IMR-90 (cell line): ENCODE data around the gene IP6K2. TPM values are rescaled to one million over a fixed set of nuclear protein-coding genes. Genes with fewer than 3 reads are reported as not detected.

Experiments
- ATAC-seq: fragments of 200-7000 bp; cut with Tn5 transposase; 2 replicates; pipeline ENCODE4 v1.9.1; 2020; ENCODE audit warnings: low read depth, mild to moderate bottlenecking, moderate library complexity
- BruUV-seq: library from RNA; stranded (reverse); fragments of 400-500 nt; replicated peaks from 2 replicates; lab custom pipeline; 2021; lab: Mats Ljungman, UMichigan
- CTCF ChIA-PET: fragments of 300-600 bp; formaldehyde crosslinking; extraction: SDS; loops from one replicate; lab custom pipeline; 2021; ENCODE audit warnings: antibody characterized with exemption; lab: Yijun Ruan, JAX
- POLR2A ChIA-PET: fragments of 300-600 bp; sonication (Branson Sonifier 250); formaldehyde crosslinking; loops from one replicate; lab custom pipeline; 2022; ENCODE audit warnings: antibody characterized with exemption; ENCODE audit not compliant: unreplicated experiment; lab: Charles Lee
- DNase-seq: peaks from one replicate; pipeline ENCODE4 v3.0.0; 2013
- H2AFZ ChIP-seq: replicated peaks from 2 replicates; pipeline ENCODE3; 2013; ENCODE audit warnings: low read length, mild to moderate bottlenecking; ENCODE audit not compliant: poor library complexity
- H2AK5ac ChIP-seq: 2 replicates; pipeline ENCODE4 v1.6.1; 2013; ENCODE audit warnings: low read depth, low read length, inconsistent platforms
- H2AK9ac ChIP-seq: replicated peaks from 2 replicates; pipeline ENCODE3; 2013; ENCODE audit warnings: mild to moderate bottlenecking, low read depth, low read length, moderate library complexity; ENCODE audit not compliant: poor library complexity
- H2BK120ac ChIP-seq: 2 replicates; pipeline ENCODE4 v1.6.1; 2013; ENCODE audit warnings: low read depth, low read length, inconsistent platforms
- H2BK15ac ChIP-seq: 3 replicates; pipeline ENCODE4 v1.6.1; 2013; ENCODE audit warnings: low read depth, low read length, inconsistent platforms
- H2BK20ac ChIP-seq: 2 replicates; pipeline ENCODE4 v1.6.1; 2013; ENCODE audit warnings: low read depth, mild to moderate bottlenecking, inconsistent platforms, low read length, moderate library complexity
- H2BK5ac ChIP-seq: 2 replicates; pipeline ENCODE4 v1.6.1; 2013; ENCODE audit warnings: mild to moderate bottlenecking, low read depth, low read length, inconsistent platforms; ENCODE audit not compliant: poor library complexity, severe bottlenecking
- H3K14ac ChIP-seq: replicated peaks from 2 replicates; pipeline ENCODE4 v1.6.1; 2013; ENCODE audit warnings: low read depth, low read length, inconsistent platforms
- H3K18ac ChIP-seq: 2 replicates; pipeline ENCODE4 v1.6.1; 2013; ENCODE audit warnings: low read depth, low read length, control low read depth
- H3K23ac ChIP-seq: 2 replicates; pipeline ENCODE4 v1.6.1; 2013; ENCODE audit warnings: low read depth, low read length, inconsistent platforms
- H3K27ac ChIP-seq: 2 replicates; pipeline ENCODE4 v1.5.1; 2013; ENCODE audit warnings: mild to moderate bottlenecking, control low read depth, low read length; ENCODE audit not compliant: insufficient read depth
- H3K27me3 ChIP-seq: 2 replicates; pipeline ENCODE4 v1.6.1; 2013; ENCODE audit warnings: low read length; ENCODE audit not compliant: control insufficient read depth, insufficient read depth
- H3K36me3 ChIP-seq: 2 replicates; pipeline ENCODE4 v1.6.1; 2013; ENCODE audit warnings: low read length, mixed read lengths; ENCODE audit not compliant: control insufficient read depth, insufficient read depth
- H3K4ac ChIP-seq: 2 replicates; pipeline ENCODE4 v1.6.1; 2013; ENCODE audit warnings: low read depth, low read length, inconsistent platforms
- H3K4me1 ChIP-seq: 2 replicates; pipeline ENCODE4 v1.6.1; 2013; ENCODE audit warnings: low read length, mixed read lengths; ENCODE audit not compliant: control insufficient read depth, insufficient read depth
- H3K4me2 ChIP-seq: 2 replicates; pipeline ENCODE4 v1.6.1; 2013; ENCODE audit warnings: low read depth, mild to moderate bottlenecking, control low read depth, low read length, moderate library complexity
- H3K4me3 ChIP-seq: 2 replicates; pipeline ENCODE4 v1.5.1; 2013; ENCODE audit warnings: low read depth, mild to moderate bottlenecking, control low read depth, low read length, moderate library complexity; ENCODE audit not compliant: insufficient read depth
- H3K56ac ChIP-seq: 2 replicates; pipeline ENCODE4 v1.6.1; 2013; ENCODE audit warnings: low read length, inconsistent platforms; ENCODE audit not compliant: insufficient read depth; ENCODE audit errors: extremely low read depth
- H3K79me1 ChIP-seq, 2 experiments: 2 replicates each; pipeline ENCODE4 v1.6.1; 2013; ENCODE audit warnings: low read length in 2 of 2, inconsistent platforms in 1 of 2, low read depth in 1 of 2
- H3K9ac ChIP-seq: 2 replicates; pipeline ENCODE4 v1.6.1; 2013; ENCODE audit warnings: low read depth, low read length, control low read depth
- H3K9me1 ChIP-seq: 2 replicates; pipeline ENCODE4 v1.6.1; 2013; ENCODE audit warnings: low read length, inconsistent platforms; ENCODE audit not compliant: insufficient read depth
- H3K9me3 ChIP-seq: 2 replicates; pipeline ENCODE4 v1.6.1; 2013; ENCODE audit warnings: low read length; ENCODE audit not compliant: control insufficient read depth, insufficient read depth
- H4K20me1 ChIP-seq: 2 replicates; pipeline ENCODE4 v1.6.1; 2013; ENCODE audit warnings: low read length, inconsistent platforms; ENCODE audit not compliant: insufficient read depth
- H4K5ac ChIP-seq: 2 replicates; pipeline ENCODE4 v1.6.1; 2013; ENCODE audit warnings: mild to moderate bottlenecking, low read depth, low read length, control low read depth
- H4K8ac ChIP-seq, 2 experiments: 2 replicates each; pipeline ENCODE4 v1.6.1; 2013; ENCODE audit warnings: low read depth in 2 of 2, low read length in 2 of 2, control low read depth in 1 of 2, inconsistent platforms in 1 of 2
- H4K91ac ChIP-seq: 2 replicates; pipeline ENCODE4 v1.6.1; 2013; ENCODE audit warnings: low read depth, low read length, inconsistent platforms; ENCODE audit not compliant: insufficient read depth
- BHLHE40 ChIP-seq: fragments of 150-350 bp; IDR thresholded peaks from 2 replicates; pipeline ENCODE4 v1.6.1; 2016; ENCODE audit warnings: mild to moderate bottlenecking, low read depth, low read length
- CEBPB ChIP-seq: IDR thresholded peaks from 2 replicates; pipeline ENCODE4 v1.6.1; 2012; ENCODE audit warnings: low read depth, low read length, improper control_type of control experiment
- CHD1 ChIP-seq: IDR thresholded peaks from 2 replicates; pipeline ENCODE4 v1.6.1; 2012; ENCODE audit warnings: low read depth, low read length, improper control_type of control experiment
- MXI1 ChIP-seq: IDR thresholded peaks from 2 replicates; pipeline ENCODE4 v1.6.1; 2012; ENCODE audit warnings: low read depth, mild to moderate bottlenecking, low read length, moderate library complexity, borderline replicate concordance
- NFE2L2 ChIP-seq: fragments of 150-350 bp; IDR thresholded peaks from 2 replicates; pipeline ENCODE4 v1.6.1; 2016; ENCODE audit warnings: low read depth, mild to moderate bottlenecking, low read length
- POLR2A ChIP-seq: IDR thresholded peaks from 2 replicates; pipeline ENCODE4 v1.6.1; 2012; ENCODE audit warnings: mild to moderate bottlenecking, low read depth, low read length
- RAD21 ChIP-seq: IDR thresholded peaks from 2 replicates; pipeline ENCODE4 v1.6.1; 2012; ENCODE audit warnings: low read length, improper control_type of control experiment
- RFX5 ChIP-seq: IDR thresholded peaks from 2 replicates; pipeline ENCODE4 v1.8.0; 2012; ENCODE audit warnings: low read depth, mild to moderate bottlenecking, low read length, moderate library complexity
- SMC3 ChIP-seq: fragments of 150-350 bp; IDR thresholded peaks from 2 replicates; pipeline ENCODE4 v1.6.1; 2016; ENCODE audit warnings: low read depth, mild to moderate bottlenecking, antibody characterized with exemption, low read length, moderate library complexity
- USF2 ChIP-seq: fragments of 150-350 bp; IDR thresholded peaks from 2 replicates; pipeline ENCODE4 v1.6.1; 2017; ENCODE audit warnings: mild to moderate bottlenecking, antibody characterized with exemption, low read length, low read depth
- WGBS, 2 experiments: methylation state at CpG; one replicate each; pipeline versions ENCODE4 v1.1.5 to v1.1.7; 2013; ENCODE audit warnings: missing lambda C conversion rate in 2 of 2; ENCODE audit not compliant: insufficient read length in 1 of 2; ENCODE audit errors: extremely low coverage in 2 of 2; 5-methylcytosine and 5-hydroxymethylcytosine counted together
- dilution Hi-C: fragments of 300-500 bp; cut with HindIII; formaldehyde crosslinking; loops from one replicate; pipeline ENCODE4 v1.14.3; 2018; ENCODE audit warnings: low sequenced_read_pairs; ENCODE audit not compliant: unreplicated experiment
- in situ Hi-C: fragments of 300-500 bp; cut with MboI; formaldehyde crosslinking; loops from 3 replicates; pipeline ENCODE4 v1.14.3; 2019; ENCODE audit warnings: low sequenced_read_pairs, inconsistent platforms, mixed read lengths
- intact Hi-C: fragments of 100-400 bp; cut with micrococcal nuclease; formaldehyde crosslinking; loops from 2 replicates; pipeline ENCODE4 v1.10.0; 2022
- polyA plus RNA-seq, 3 experiments: library from polyadenylated mRNA; depleted of rRNA; stranded (reverse); fragments of >200 nt; gene quantifications; 2 replicates each; pipeline ENCODE4 v1.2.3, GENCODE V29; 2012; ENCODE audit warnings: low replicate concordance in 1 of 3
- total RNA-seq: library from RNA; depleted of rRNA; stranded (reverse); fragments of >200 nt; gene quantifications from 2 replicates; pipeline ENCODE4 v1.2.3, GENCODE V29; 2012

Gene IP6K2
- total and polyA plus RNA-seq, 2 of the 4 experiments (the other 2 are of a cell fraction), result 73.7 to 169 TPM

- Histone ChIP-seq H2AK9ac (no peak overlapping the region), H3K79me1 (no peaks in the 10 kb centered on the region), H3K56ac (no peak overlapping the region), H4K20me1 (no peaks in the 10 kb centered on the region), H3K27ac (no peak overlapping the region), H3K9me1 (no peaks in the 10 kb centered on the region), H3K4me1 (no peaks in the 10 kb centered on the region), H3K9ac (no peak overlapping the region), H3K14ac (no peak overlapping the region), H4K91ac (no peak overlapping the region), H3K36me3 (no peaks in the 10 kb centered on the region), H4K5ac (no peak overlapping the region), H3K18ac (no peak overlapping the region), H3K4me2 (no peak overlapping the region), H3K4ac (no peak overlapping the region), H2BK5ac (no peak overlapping the region), H3K4me3 (no peak overlapping the region), H4K8ac (no peak overlapping the region), H2BK15ac (no peak overlapping the region), H2BK20ac (no peak overlapping the region), H3K23ac (no peak overlapping the region), H3K9me3 (no peaks in the 10 kb centered on the region), H2BK120ac (no peak overlapping the region), H2AK5ac (no peak overlapping the region), H2AFZ (no peak overlapping the region), H3K27me3 (no peaks in the 10 kb centered on the region)
- BruUV-seq, result no TSS peak
- CTCF ChIA-PET, result no interaction called here
- dilution Hi-C loops (no loop called here), intact Hi-C loops (no loop called here), in situ Hi-C loops (no loop called here)
- TF ChIP-seq SMC3 (no peak), RAD21 (no peak), USF2 (no peak), POLR2A (no peak), CHD1 (no peak), CEBPB (no peak), BHLHE40 (no peak), RFX5 (no peak), MXI1 (no peak), NFE2L2 (no peak)
- DNase-seq (no peak), ATAC-seq (no peak)
- POLR2A ChIA-PET, result interaction anchor here (0.5 kb wide), 1 partner anchor 34 kb away, joined by 4 read pairs; no protein-coding TSS in a partner anchor
- WGBS, 2 experiments, result 77% methylated on average over 11 of the region's 15 CpGs; no CpG with 5 or more reads in 1 of the 2 experiments
These were observed 68.7 kb downstream of the IP6K2 start for GRCh38 chr3:48648188-48648850.
